Ectodermal cell (in vitro differentiated cells): Measurements from ENCODE around the gene PRDM1. TPM values are rescaled to one million over a fixed set of nuclear protein-coding genes. Genes with fewer than 3 reads are reported as not detected.
A peak's percentile ranks its signal among the peaks of the same experiment; 100 is the strongest.

Experiments used
- H3K27ac ChIP-seq: 2 replicates; pipeline ENCODE4 v1.7.0; 2013; ENCODE audit warnings: mild to moderate bottlenecking, low read depth, low read length; ENCODE audit not compliant: insufficient read depth, poor library complexity, severe bottlenecking
- H3K27me3 ChIP-seq: 2 replicates; pipeline ENCODE4 v1.7.0; 2013; ENCODE audit warnings: mild to moderate bottlenecking, low read length; ENCODE audit not compliant: insufficient read depth, control insufficient read depth, poor library complexity, severe bottlenecking
- H3K36me3 ChIP-seq: one replicate; pipeline ENCODE4 v1.7.0; 2013; ENCODE audit warnings: low read length; ENCODE audit not compliant: control insufficient read depth, insufficient read depth
- H3K4me1 ChIP-seq: one replicate; pipeline ENCODE4 v1.7.0; 2013; ENCODE audit warnings: low read length; ENCODE audit not compliant: control insufficient read depth, insufficient read depth
- H3K4me3 ChIP-seq: 2 replicates; pipeline ENCODE4 v1.7.0; 2013; ENCODE audit warnings: low read depth, low read length, control low read depth; ENCODE audit not compliant: insufficient read depth
- H3K9me3 ChIP-seq: 2 replicates; pipeline ENCODE4 v1.7.0; 2013; ENCODE audit warnings: mild to moderate bottlenecking, low read length, moderate library complexity; ENCODE audit not compliant: control insufficient read depth
- WGBS, 2 experiments: methylation state at CpG; one replicate each; pipeline ENCODE4 v1.1.7; 2013; ENCODE audit warnings: missing lambda C conversion rate in 2 of 2; 5-methylcytosine and 5-hydroxymethylcytosine counted together
- polyA plus RNA-seq, 4 experiments: library from polyadenylated mRNA; stranded (reverse); fragments of 50-300 nt; gene quantifications; one replicate each; pipeline ENCODE4 v1.2.3, GENCODE V29; 2013

Gene PRDM1
- 0.72 TPM for polyA plus RNA-seq (2013, experiment 1 of 4)
- 0.82 TPM for polyA plus RNA-seq (2013, experiment 2 of 4)
- polyA plus RNA-seq (2013, experiment 3 of 4) = 0.69 TPM
- polyA plus RNA-seq (2013, experiment 4 of 4) = 0.61 TPM

GRCh38 chr6:106085984-106086813 lies at the start of gene PRDM1:
Gene PRDM1 (plus strand): TSS chr6:106086336. CDS start chr6:106086554, 218 bp downstream.
- Histone ChIP-seq H3K27ac (no peak within 1 kb of the TSS), H3K9me3 (no peaks in the 10 kb centered on the region), H3K36me3 (no peaks in the 10 kb centered on the region), H3K27me3 (peaks cover 30% of the 10 kb centered on the region), H3K4me3 (peak within 1 kb of the TSS; percentile 34), H3K4me1 (peaks cover 20% of the 10 kb centered on the region)
- WGBS, 2 experiments = 1% methylated on average over 43 to 44 of the region's 44 CpGs

GRCh38 chr6:106037060-106037459 lies 49.1 kb upstream of the PRDM1 start:
- H3K36me3 ChIP-seq = no peaks in the 10 kb centered on the region
- H3K4me3 ChIP-seq = no peak overlapping the region
- H3K9me3 ChIP-seq = peaks cover 3% of the 10 kb centered on the region
- H3K4me1 ChIP-seq = no peaks in the 10 kb centered on the region
- H3K27me3 ChIP-seq = no peaks in the 10 kb centered on the region
- no peak overlapping the region for H3K27ac ChIP-seq

- Histone ChIP-seq H3K4me1 (no peaks in the 10 kb centered on the region), H3K27ac (no peak overlapping the region), H3K36me3 (no peaks in the 10 kb centered on the region), H3K9me3 (peaks cover 3% of the 10 kb centered on the region), H3K4me3 (no peak overlapping the region), H3K27me3 (no peaks in the 10 kb centered on the region)
- WGBS, 2 experiments = 91 to 94% methylated on average over 6 of the region's 6 CpGs
Observed at GRCh38 chr6:106039897-106040592, 46.1 kb upstream of the PRDM1 start.

- H3K4me1 ChIP-seq = no peaks in the 10 kb centered on the region
- no peak overlapping the region for H3K27ac ChIP-seq
- H3K36me3 ChIP-seq = no peaks in the 10 kb centered on the region
- no peak overlapping the region for H3K4me3 ChIP-seq
- no peaks in the 10 kb centered on the region for H3K9me3 ChIP-seq
- H3K27me3 ChIP-seq = no peaks in the 10 kb centered on the region
- 92 to 94% methylated on average over 1 of the region's 1 CpG for WGBS, 2 experiments
Observed at GRCh38 chr6:106044151-106044550, 42.0 kb upstream of the PRDM1 start.

- no peaks in the 10 kb centered on the region for H3K9me3 ChIP-seq
- H3K36me3 ChIP-seq = no peaks in the 10 kb centered on the region
- no peak overlapping the region for H3K27ac ChIP-seq
- H3K4me1 ChIP-seq = no peaks in the 10 kb centered on the region
- 98 to 100% methylated on average over 1 to 2 of the region's 2 CpGs for WGBS, 2 experiments
- no peaks in the 10 kb centered on the region for H3K27me3 ChIP-seq
- no peak overlapping the region for H3K4me3 ChIP-seq
Observed at GRCh38 chr6:106045077-106045476, 41.1 kb upstream of the PRDM1 start.

- WGBS, 2 experiments = 80 to 84% methylated on average over 10 of the region's 10 CpGs
- H3K27me3 ChIP-seq = no peaks in the 10 kb centered on the region
- no peak overlapping the region for H3K4me3 ChIP-seq
- H3K9me3 ChIP-seq = no peaks in the 10 kb centered on the region
- H3K4me1 ChIP-seq = peaks cover 5% of the 10 kb centered on the region
- no peaks in the 10 kb centered on the region for H3K36me3 ChIP-seq
- H3K27ac ChIP-seq = no peak overlapping the region
Observed at GRCh38 chr6:106046116-106046853, 39.9 kb upstream of the PRDM1 start.

GRCh38 chr6:106046854-106047200 lies 39.3 kb upstream of the PRDM1 start:
- no peak overlapping the region for H3K4me3 ChIP-seq
- H3K36me3 ChIP-seq = no peaks in the 10 kb centered on the region
- peaks cover 10% of the 10 kb centered on the region for H3K4me1 ChIP-seq
- no peaks in the 10 kb centered on the region for H3K27me3 ChIP-seq
- H3K9me3 ChIP-seq = no peaks in the 10 kb centered on the region
- H3K27ac ChIP-seq = no peak overlapping the region
- WGBS, 2 experiments = 86 to 91% methylated on average over 1 of the region's 1 CpG

GRCh38 chr6:106048336-106048735 lies 37.8 kb upstream of the PRDM1 start:
- Histone ChIP-seq H3K9me3 (no peaks in the 10 kb centered on the region), H3K27me3 (no peaks in the 10 kb centered on the region), H3K4me1 (peaks cover 12% of the 10 kb centered on the region), H3K36me3 (no peaks in the 10 kb centered on the region), H3K4me3 (no peak overlapping the region), H3K27ac (no peak overlapping the region)
- WGBS, 2 experiments = 91 to 93% methylated on average over 2 of the region's 2 CpGs

- 70 to 80% methylated on average over 2 to 4 of the region's 4 CpGs for WGBS, 2 experiments
Observed at GRCh38 chr6:106050538-106050937, 35.6 kb upstream of the PRDM1 start.

GRCh38 chr6:106051226-106051625 lies 34.9 kb upstream of the PRDM1 start:
- H3K27me3 ChIP-seq = no peaks in the 10 kb centered on the region
- H3K4me3 ChIP-seq = no peak overlapping the region

More at GRCh38 chr6:106050538-106050937, 35.6 kb upstream of the PRDM1 start:
- no peaks in the 10 kb centered on the region for H3K27me3 ChIP-seq
- no peaks in the 10 kb centered on the region for H3K9me3 ChIP-seq
- H3K4me3 ChIP-seq = no peak overlapping the region
- no peak overlapping the region for H3K27ac ChIP-seq
- H3K4me1 ChIP-seq = peaks cover 12% of the 10 kb centered on the region
- H3K36me3 ChIP-seq = no peaks in the 10 kb centered on the region

More at GRCh38 chr6:106051226-106051625, 34.9 kb upstream of the PRDM1 start:
- Histone ChIP-seq H3K9me3 (no peaks in the 10 kb centered on the region), H3K4me1 (peaks cover 12% of the 10 kb centered on the region), H3K27ac (no peak overlapping the region), H3K36me3 (no peaks in the 10 kb centered on the region)
- WGBS, 2 experiments = 9 to 12% methylated on average over 3 of the region's 3 CpGs
